ENCODE data around the gene COMP. TPM values are rescaled to one million over a fixed set of nuclear protein-coding genes. Genes with fewer than 3 reads are reported as not detected.

Gene COMP
- total RNA-seq, 1 experiment from 2014 or later: not detected

DNA sequence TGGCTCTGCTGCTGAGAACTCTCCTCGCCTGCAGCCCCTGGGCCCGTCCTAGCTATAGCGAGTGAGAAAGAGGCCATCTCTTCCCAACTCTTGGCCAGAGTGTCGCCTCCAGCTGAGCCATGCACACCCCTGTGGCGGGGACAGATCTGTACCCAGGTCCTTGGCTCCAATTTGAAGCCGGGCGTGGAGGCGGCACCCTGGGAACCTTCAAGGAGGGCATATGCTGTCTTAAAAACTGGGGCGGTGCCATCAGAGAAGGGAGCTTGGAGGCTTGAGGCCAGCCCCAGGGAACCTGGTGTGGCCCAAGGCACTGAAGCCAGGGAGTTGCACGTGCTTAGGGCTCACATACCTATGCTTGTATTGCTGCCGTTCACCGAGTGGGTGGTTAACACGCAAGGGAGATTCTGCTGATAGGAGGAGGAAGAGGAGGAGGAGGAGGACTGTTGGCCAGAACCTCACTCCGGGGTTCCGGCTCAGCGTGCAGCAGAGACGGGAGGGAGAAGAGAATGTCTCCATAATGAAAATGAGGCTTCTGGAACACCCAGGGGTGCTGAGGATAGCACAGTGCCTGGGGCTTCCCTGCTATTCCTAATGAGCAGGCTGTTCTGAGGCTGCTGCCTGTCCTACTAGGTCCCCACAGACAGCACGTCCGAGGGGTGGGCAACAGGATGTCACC, 40.7 kb downstream of the COMP start:
- Histone ChIP-seq H3F3A (ENCODE audit: insufficient read depth, low read depth) (no peaks in the 10 kb centered on the region), H3K27me3 (ENCODE audit: insufficient read depth, low read depth) (no peaks in the 10 kb centered on the region), H3K36me3 (ENCODE audit: low read depth) (no peaks in the 10 kb centered on the region), H3K4me2 (no peak overlapping the region), H2AFZ (no peak overlapping the region), H4K20me1 (ENCODE audit: insufficient read depth) (no peaks in the 10 kb centered on the region), H3K79me2 (ENCODE audit: low read depth) (no peaks in the 10 kb centered on the region), H3K4me1 (replicated peaks; ENCODE audit: insufficient read depth) (no peaks in the 10 kb centered on the region), H3K27ac (no peak overlapping the region), H3K9me2 (ENCODE audit: insufficient read depth) (no peaks in the 10 kb centered on the region), H3K9me3 (ENCODE audit: insufficient read depth, low read depth) (no peaks in the 10 kb centered on the region), H3K4me3 (no peak overlapping the region)
- no TSS peak for BruUV-seq (replicated peaks)
- intact Hi-C loops (cut with micrococcal nuclease; ENCODE audit: unreplicated experiment): no loop called here
- ChIA-PET POLR2A (ENCODE audit: unreplicated experiment) (no interaction called here), CTCF (no interaction called here)
- TF ChIP-seq, protein P1, sequence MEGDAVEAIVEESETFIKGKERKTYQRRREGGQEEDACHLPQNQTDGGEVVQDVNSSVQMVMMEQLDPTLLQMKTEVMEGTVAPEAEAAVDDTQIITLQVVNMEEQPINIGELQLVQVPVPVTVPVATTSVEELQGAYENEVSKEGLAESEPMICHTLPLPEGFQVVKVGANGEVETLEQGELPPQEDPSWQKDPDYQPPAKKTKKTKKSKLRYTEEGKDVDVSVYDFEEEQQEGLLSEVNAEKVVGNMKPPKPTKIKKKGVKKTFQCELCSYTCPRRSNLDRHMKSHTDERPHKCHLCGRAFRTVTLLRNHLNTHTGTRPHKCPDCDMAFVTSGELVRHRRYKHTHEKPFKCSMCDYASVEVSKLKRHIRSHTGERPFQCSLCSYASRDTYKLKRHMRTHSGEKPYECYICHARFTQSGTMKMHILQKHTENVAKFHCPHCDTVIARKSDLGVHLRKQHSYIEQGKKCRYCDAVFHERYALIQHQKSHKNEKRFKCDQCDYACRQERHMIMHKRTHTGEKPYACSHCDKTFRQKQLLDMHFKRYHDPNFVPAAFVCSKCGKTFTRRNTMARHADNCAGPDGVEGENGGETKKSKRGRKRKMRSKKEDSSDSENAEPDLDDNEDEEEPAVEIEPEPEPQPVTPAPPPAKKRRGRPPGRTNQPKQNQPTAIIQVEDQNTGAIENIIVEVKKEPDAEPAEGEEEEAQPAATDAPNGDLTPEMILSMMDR (conservative IDR thresholded peaks at IDR 0.05): no peak
- DNase-seq: no peak

DNA sequence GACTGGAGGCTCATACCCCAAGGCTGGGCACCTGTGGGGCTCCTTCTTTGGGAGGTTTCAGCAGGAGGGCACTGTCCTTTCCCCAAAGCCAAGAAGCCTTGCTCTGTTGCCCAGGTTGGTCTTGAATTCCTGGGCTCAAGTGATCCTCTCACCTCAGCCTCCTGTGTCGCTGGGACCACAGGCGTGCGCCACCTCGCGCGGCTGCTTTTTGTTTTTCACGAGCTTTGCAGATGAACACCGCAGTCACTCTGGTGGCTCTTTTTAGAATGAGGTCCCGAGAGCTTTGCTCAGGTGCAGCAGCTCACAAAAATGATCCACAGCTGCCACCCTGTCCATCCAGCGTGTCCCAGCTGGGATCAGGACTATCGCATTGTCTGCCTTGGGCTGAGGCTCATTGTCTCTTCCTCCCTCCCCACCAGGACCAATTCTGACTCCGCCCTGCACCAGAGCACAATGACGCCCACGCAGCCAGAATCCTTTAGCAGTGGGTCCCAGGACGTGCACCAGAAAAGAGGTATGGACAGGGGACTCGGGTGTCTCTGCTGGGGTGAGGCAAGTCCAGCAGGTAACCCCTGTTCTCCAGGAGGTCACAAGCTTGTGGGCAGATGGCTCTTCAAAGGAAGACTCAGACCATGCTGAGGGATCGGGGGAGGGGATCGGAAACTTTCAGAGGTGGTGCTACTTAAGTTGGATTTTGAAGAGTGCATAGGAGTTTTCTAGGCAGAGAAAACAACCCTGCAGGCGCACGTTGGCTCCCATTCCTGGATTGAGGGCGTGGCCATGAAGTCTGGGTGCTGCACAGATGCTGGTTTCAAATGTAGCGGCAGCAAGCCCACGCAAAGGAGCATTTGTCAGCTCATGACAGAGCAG, 41.5 kb downstream of the COMP start:
- H3K27me3 ChIP-seq (ENCODE audit: insufficient read depth, low read depth): no peaks in the 10 kb centered on the region
- H4K20me1 ChIP-seq (ENCODE audit: insufficient read depth): no peaks in the 10 kb centered on the region
- H2AFZ ChIP-seq: no peak overlapping the region
- no peak overlapping the region for H3K27ac ChIP-seq
- H3K9me3 ChIP-seq (ENCODE audit: insufficient read depth, low read depth): no peaks in the 10 kb centered on the region
- BruUV-seq (replicated peaks): no TSS peak
- ChIA-PET CTCF (no interaction called here), POLR2A (ENCODE audit: unreplicated experiment) (no interaction called here)
- H3K4me3 ChIP-seq: no peak overlapping the region
- TF ChIP-seq, protein P1 (conservative IDR thresholded peaks at IDR 0.05): no peak
- TF ChIP-seq EZH2 (IDR thresholded peaks at IDR 0.05; ENCODE audit: low read depth): no peak
- no peak for DNase-seq
- H3K4me2 ChIP-seq: no peak overlapping the region
- H3K4me1 ChIP-seq (replicated peaks; ENCODE audit: insufficient read depth): no peaks in the 10 kb centered on the region
- intact Hi-C loops (cut with micrococcal nuclease; ENCODE audit: unreplicated experiment): no loop called here
- H3K79me2 ChIP-seq (ENCODE audit: low read depth): no peaks in the 10 kb centered on the region
- no peaks in the 10 kb centered on the region for H3F3A ChIP-seq (ENCODE audit: insufficient read depth, low read depth)
- H3K9me2 ChIP-seq (ENCODE audit: insufficient read depth): no peaks in the 10 kb centered on the region
- H3K36me3 ChIP-seq (ENCODE audit: low read depth): no peaks in the 10 kb centered on the region

DNA sequence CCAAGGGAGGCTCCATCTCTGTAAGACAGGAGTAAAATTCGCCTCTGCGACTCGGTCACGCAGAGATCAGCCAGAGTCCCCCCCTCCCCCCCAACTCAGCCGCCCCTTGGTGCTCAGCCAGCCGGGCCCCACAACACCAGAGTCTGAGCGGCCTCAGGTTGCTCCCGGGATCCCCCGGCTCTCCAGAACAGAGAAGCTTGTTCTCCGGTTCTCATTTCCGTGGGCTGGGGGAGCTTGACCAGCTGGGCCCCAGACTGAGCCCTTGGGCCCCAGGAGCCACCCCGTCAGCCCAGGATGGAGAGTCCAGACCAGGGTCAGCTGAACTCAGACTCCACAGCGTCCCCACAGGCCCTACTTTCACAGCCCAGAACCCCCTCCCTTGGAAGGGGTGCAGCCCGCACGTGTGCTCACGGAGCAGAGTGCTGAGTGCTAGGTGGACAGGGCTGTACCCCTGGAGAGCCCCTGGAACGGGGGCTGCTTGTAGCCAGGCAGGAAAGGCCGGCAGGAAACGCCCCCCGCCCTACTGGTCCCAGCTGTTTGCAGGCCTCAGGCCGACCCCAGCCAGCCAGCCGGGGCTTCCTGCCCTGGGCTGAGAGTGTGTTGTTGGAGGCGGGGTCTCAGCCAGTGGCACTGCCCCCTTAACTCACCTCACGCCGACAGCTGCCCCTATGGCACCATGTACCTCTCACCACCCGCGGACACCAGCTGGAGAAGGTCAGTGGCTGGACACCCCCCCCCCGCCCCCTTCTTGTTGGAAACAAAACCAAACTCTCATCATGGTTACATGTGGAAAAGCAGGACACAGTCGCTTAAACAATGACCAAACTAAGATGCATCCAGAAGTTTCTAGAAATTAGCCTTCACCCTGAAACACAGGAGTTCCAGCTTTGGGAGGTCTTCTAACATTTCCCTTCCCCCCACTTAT, 44.4 kb downstream of the COMP start:
- Histone ChIP-seq H4K20me1 (ENCODE audit: insufficient read depth) (no peaks in the 10 kb centered on the region), H3K36me3 (ENCODE audit: low read depth) (no peaks in the 10 kb centered on the region), H3K9me2 (ENCODE audit: insufficient read depth) (no peaks in the 10 kb centered on the region), H3K4me1 (replicated peaks; ENCODE audit: insufficient read depth) (no peaks in the 10 kb centered on the region), H3K4me2 (no peak overlapping the region), H3K79me2 (ENCODE audit: low read depth) (no peaks in the 10 kb centered on the region), H3K4me3 (no peak overlapping the region), H3K27me3 (ENCODE audit: insufficient read depth, low read depth) (no peaks in the 10 kb centered on the region), H3F3A (ENCODE audit: insufficient read depth, low read depth) (no peaks in the 10 kb centered on the region), H3K27ac (no peak overlapping the region), H3K9me3 (ENCODE audit: insufficient read depth, low read depth) (no peaks in the 10 kb centered on the region), H2AFZ (no peak overlapping the region)
- ChIA-PET CTCF (no interaction called here), POLR2A (ENCODE audit: unreplicated experiment) (no interaction called here)
- DNase-seq: no peak
- intact Hi-C loops (cut with micrococcal nuclease; ENCODE audit: unreplicated experiment): no loop called here
- BruUV-seq (replicated peaks): no TSS peak
- no peak for TF ChIP-seq EZH2 (IDR thresholded peaks at IDR 0.05; ENCODE audit: low read depth)
- TF ChIP-seq, protein P1 (conservative IDR thresholded peaks at IDR 0.05): no peak
